Parathyroid adenoma (tissue), 2 donors: ENCODE data around the gene KIF23.

Experiments
- H2AFZ ChIP-seq: fragments of 300-600 bp; sonication (generic); one replicate; pipeline ENCODE4 v1.7.0; 2017; ENCODE audit warnings: antibody characterized with exemption, mild to moderate bottlenecking
- H3K27ac ChIP-seq: fragments of 300-600 bp; sonication (generic); one replicate; pipeline ENCODE4 v1.7.0; 2017
- H3K27me3 ChIP-seq: fragments of 300-600 bp; sonication (generic); one replicate; pipeline ENCODE4 v1.7.0; 2017; ENCODE audit warnings: low read length; ENCODE audit not compliant: control insufficient read depth, insufficient read depth
- H3K36me3 ChIP-seq: fragments of 300-600 bp; sonication (generic); one replicate; pipeline ENCODE4 v1.7.0; 2017; ENCODE audit warnings: low read length; ENCODE audit not compliant: control insufficient read depth, insufficient read depth
- H3K4me1 ChIP-seq: fragments of 300-600 bp; sonication (generic); one replicate; pipeline ENCODE4 v1.7.0; 2017; ENCODE audit warnings: control low read depth
- H3K4me2 ChIP-seq: fragments of 300-600 bp; sonication (generic); one replicate; pipeline ENCODE4 v1.7.0; 2017; ENCODE audit warnings: low read length
- H3K4me3 ChIP-seq: fragments of 300-600 bp; sonication (generic); one replicate; pipeline ENCODE4 v1.7.0; 2017; ENCODE audit warnings: low read depth, low read length
- H3K79me2 ChIP-seq: fragments of 300-600 bp; sonication (generic); one replicate; pipeline ENCODE4 v1.7.0; 2017; ENCODE audit warnings: control low read depth
- H3K9ac ChIP-seq: fragments of 300-600 bp; sonication (generic); one replicate; pipeline ENCODE4 v1.7.0; 2017; ENCODE audit warnings: mild to moderate bottlenecking
- H3K9me3 ChIP-seq: fragments of 300-600 bp; sonication (generic); one replicate; pipeline ENCODE4 v1.7.0; 2017; ENCODE audit warnings: low read length; ENCODE audit not compliant: control insufficient read depth
- CTCF ChIP-seq: fragments of 300-600 bp; sonication (generic); IDR thresholded peaks from one replicate; pipeline ENCODE4 v1.7.0; 2017; ENCODE audit warnings: antibody characterized with exemption, mild to moderate bottlenecking
- donor health status: primary hyperparathyroidism.

Gene KIF23

GRCh38 chr15:69469467-69470201 is 55.5 kb downstream of the KIF23 start:
- Histone ChIP-seq H3K27ac (no peak overlapping the region), H3K4me2 (no peak overlapping the region), H3K36me3 (no peaks in the 10 kb centered on the region), H3K9ac (no peak overlapping the region), H3K4me3 (no peak overlapping the region), H3K9me3 (no peaks in the 10 kb centered on the region), H3K79me2 (no peaks in the 10 kb centered on the region), H2AFZ (no peak overlapping the region), H3K4me1 (peaks cover 2% of the 10 kb centered on the region), H3K27me3 (no peaks in the 10 kb centered on the region)
- no peak for TF ChIP-seq CTCF

GRCh38 chr15:69472046-69472445 is 57.9 kb downstream of the KIF23 start:
- no peak overlapping the region for H3K4me2 ChIP-seq
- peaks cover 2% of the 10 kb centered on the region for H3K4me1 ChIP-seq
- H3K9me3 ChIP-seq, result no peaks in the 10 kb centered on the region
- no peaks in the 10 kb centered on the region for H3K27me3 ChIP-seq
- no peak overlapping the region for H3K9ac ChIP-seq
- TF ChIP-seq CTCF, result no peak
- H3K4me3 ChIP-seq, result no peak overlapping the region
- no peak overlapping the region for H2AFZ ChIP-seq
- no peaks in the 10 kb centered on the region for H3K79me2 ChIP-seq
- no peak overlapping the region for H3K27ac ChIP-seq
- no peaks in the 10 kb centered on the region for H3K36me3 ChIP-seq

- Histone ChIP-seq H3K9me3 (no peaks in the 10 kb centered on the region), H3K27me3 (no peaks in the 10 kb centered on the region), H2AFZ (no peak overlapping the region), H3K9ac (no peak overlapping the region), H3K36me3 (no peaks in the 10 kb centered on the region), H3K79me2 (no peaks in the 10 kb centered on the region), H3K4me3 (no peak overlapping the region), H3K4me1 (peaks cover 2% of the 10 kb centered on the region), H3K4me2 (no peak overlapping the region), H3K27ac (no peak overlapping the region)
- no peak for TF ChIP-seq CTCF
Measured at GRCh38 chr15:69472562-69472961, 58.4 kb downstream of the KIF23 start.

DNA sequence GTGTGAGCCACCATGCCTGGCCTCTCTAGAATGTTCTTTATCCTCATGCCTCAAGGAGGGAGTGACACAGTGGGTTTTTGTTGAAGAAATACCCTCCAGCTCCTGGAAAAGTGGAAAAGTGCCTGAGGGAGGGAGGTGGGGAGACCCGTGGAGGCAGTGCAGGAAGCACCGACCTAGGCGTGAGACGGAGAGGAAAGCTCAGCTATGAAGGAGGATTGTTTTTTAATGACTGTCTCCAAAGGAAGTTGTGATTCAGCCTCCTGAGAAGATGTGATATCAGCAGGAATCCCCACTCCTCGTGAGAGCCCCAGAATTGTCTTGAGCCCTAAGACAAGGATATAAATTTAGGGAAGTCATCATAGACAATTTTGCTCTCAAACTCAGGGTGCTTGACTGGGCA is 60.1 kb downstream of the KIF23 start:
- no peak for TF ChIP-seq CTCF
- H3K27ac ChIP-seq, result no peak overlapping the region
- no peak overlapping the region for H3K4me2 ChIP-seq
- H3K27me3 ChIP-seq, result no peaks in the 10 kb centered on the region
- no peaks in the 10 kb centered on the region for H3K36me3 ChIP-seq
- no peaks in the 10 kb centered on the region for H3K79me2 ChIP-seq
- no peak overlapping the region for H2AFZ ChIP-seq
- no peaks in the 10 kb centered on the region for H3K4me1 ChIP-seq
- no peak overlapping the region for H3K4me3 ChIP-seq
- no peak overlapping the region for H3K9ac ChIP-seq
- no peaks in the 10 kb centered on the region for H3K9me3 ChIP-seq

GRCh38 chr15:69474846-69475455 is 60.8 kb downstream of the KIF23 start:
- Histone ChIP-seq H2AFZ (no peak overlapping the region), H3K27ac (no peak overlapping the region), H3K27me3 (no peaks in the 10 kb centered on the region), H3K36me3 (no peaks in the 10 kb centered on the region), H3K4me2 (no peak overlapping the region), H3K9me3 (no peaks in the 10 kb centered on the region), H3K79me2 (no peaks in the 10 kb centered on the region), H3K4me1 (no peaks in the 10 kb centered on the region), H3K9ac (no peak overlapping the region), H3K4me3 (no peak overlapping the region)
- TF ChIP-seq CTCF, result no peak
